Lower lobe of right lung (tissue), 2 donors: Measurements from ENCODE around the gene TAL1. TPM values are rescaled to one million over a fixed set of nuclear protein-coding genes. Genes with fewer than 3 reads are reported as not detected.

Experiments
- ATAC-seq, 2 donors: fragments of 200-7000 bp; cut with Tn5 transposase; one replicate each; pipeline ENCODE4 v1.9.1; 2020 to 2022; ENCODE audit warnings: mild to moderate bottlenecking in 2 of 2, moderate library complexity in 2 of 2
- DNase-seq: peaks from one replicate; pipeline ENCODE4 v3.0.0-alpha.2; 2020
- H3K27ac ChIP-seq: fragments of 200-600 bp; one replicate; pipeline ENCODE4 v1.8.0; 2022
- H3K27me3 ChIP-seq: fragments of 200-600 bp; one replicate; pipeline ENCODE4 v1.8.0; 2022; ENCODE audit warnings: low read depth
- H3K36me3 ChIP-seq: fragments of 200-600 bp; one replicate; pipeline ENCODE4 v1.8.0; 2022; ENCODE audit warnings: mild to moderate bottlenecking
- H3K4me1 ChIP-seq: fragments of 200-600 bp; one replicate; pipeline ENCODE4 v1.8.0; 2022
- H3K4me3 ChIP-seq: fragments of 200-600 bp; one replicate; pipeline ENCODE4 v1.8.0; 2022; ENCODE audit warnings: mild to moderate bottlenecking
- H3K9me3 ChIP-seq: fragments of 200-600 bp; one replicate; pipeline ENCODE4 v1.8.0; 2022
- intact Hi-C: fragments of 100-400 bp; cut with DNase I; formaldehyde crosslinking; loops from one replicate; pipeline ENCODE4 v1.11.0; 2022
- total RNA-seq: library from RNA; stranded (reverse); fragmentation: NEBNext Ultra II Directional; extraction: Animal tissue kit (Norgen Biotek cat#: 25700); gene quantifications from one replicate; pipeline ENCODE4 v1.2.1, GENCODE V29; 2021
- TF ChIP-seq, protein P1 (sequence below): fragments of 200-600 bp; IDR thresholded peaks from one replicate; pipeline ENCODE4 v1.8.0; 2022; ENCODE audit warnings: antibody characterized with exemption, mild to moderate bottlenecking
- donor health status: DM: no; HTN: yes; CAD: no; lungs with severe emphysema.

TAL1 gene
- total RNA-seq, 1 donor from 2014 or later: 15.4 TPM

DNA sequence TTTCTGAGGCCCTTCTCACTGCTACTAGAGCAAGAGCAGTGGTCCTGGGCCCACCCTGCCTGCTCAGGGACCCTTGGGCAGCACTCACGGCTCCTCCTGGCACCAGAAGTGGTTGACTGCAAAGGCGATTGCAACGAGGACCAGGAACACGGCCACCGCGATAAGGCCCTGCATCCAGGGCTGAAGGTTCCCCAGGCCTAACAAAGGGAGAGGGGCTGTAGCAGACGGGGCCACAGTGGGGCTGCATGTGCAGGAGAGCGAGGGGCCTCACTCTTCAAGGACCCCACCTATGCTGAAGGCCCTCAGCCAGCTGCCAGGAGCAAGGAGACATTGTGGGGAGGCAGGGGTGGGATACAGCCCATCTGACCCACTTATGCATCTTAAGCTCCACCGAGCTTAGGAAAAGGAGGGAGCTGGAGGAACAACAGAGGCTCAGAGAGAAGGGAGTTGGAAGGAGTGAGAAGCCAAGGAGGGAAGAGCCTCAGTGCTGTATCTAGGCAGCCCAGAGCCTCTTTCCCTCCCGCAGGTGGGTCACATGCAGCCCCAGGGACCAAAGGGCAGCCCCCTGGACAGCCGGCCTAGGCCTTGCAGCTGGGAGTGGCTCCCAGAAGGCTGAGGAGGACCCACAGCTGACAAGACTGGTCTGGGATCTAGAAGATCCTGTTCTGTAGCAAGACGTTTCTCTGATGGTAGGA lies 44.6 kb downstream of the TAL1 start:
- DNase-seq (no peak), ATAC-seq (no peak)
- Histone ChIP-seq H3K9me3 (no peaks in the 10 kb centered on the region), H3K4me3 (no peak overlapping the region), H3K36me3 (no peaks in the 10 kb centered on the region), H3K27me3 (no peaks in the 10 kb centered on the region), H3K27ac (no peak overlapping the region), H3K4me1 (peaks cover 24% of the 10 kb centered on the region)
- intact Hi-C loops: no loop called here
- TF ChIP-seq, protein P1, sequence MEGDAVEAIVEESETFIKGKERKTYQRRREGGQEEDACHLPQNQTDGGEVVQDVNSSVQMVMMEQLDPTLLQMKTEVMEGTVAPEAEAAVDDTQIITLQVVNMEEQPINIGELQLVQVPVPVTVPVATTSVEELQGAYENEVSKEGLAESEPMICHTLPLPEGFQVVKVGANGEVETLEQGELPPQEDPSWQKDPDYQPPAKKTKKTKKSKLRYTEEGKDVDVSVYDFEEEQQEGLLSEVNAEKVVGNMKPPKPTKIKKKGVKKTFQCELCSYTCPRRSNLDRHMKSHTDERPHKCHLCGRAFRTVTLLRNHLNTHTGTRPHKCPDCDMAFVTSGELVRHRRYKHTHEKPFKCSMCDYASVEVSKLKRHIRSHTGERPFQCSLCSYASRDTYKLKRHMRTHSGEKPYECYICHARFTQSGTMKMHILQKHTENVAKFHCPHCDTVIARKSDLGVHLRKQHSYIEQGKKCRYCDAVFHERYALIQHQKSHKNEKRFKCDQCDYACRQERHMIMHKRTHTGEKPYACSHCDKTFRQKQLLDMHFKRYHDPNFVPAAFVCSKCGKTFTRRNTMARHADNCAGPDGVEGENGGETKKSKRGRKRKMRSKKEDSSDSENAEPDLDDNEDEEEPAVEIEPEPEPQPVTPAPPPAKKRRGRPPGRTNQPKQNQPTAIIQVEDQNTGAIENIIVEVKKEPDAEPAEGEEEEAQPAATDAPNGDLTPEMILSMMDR: no peak

DNA sequence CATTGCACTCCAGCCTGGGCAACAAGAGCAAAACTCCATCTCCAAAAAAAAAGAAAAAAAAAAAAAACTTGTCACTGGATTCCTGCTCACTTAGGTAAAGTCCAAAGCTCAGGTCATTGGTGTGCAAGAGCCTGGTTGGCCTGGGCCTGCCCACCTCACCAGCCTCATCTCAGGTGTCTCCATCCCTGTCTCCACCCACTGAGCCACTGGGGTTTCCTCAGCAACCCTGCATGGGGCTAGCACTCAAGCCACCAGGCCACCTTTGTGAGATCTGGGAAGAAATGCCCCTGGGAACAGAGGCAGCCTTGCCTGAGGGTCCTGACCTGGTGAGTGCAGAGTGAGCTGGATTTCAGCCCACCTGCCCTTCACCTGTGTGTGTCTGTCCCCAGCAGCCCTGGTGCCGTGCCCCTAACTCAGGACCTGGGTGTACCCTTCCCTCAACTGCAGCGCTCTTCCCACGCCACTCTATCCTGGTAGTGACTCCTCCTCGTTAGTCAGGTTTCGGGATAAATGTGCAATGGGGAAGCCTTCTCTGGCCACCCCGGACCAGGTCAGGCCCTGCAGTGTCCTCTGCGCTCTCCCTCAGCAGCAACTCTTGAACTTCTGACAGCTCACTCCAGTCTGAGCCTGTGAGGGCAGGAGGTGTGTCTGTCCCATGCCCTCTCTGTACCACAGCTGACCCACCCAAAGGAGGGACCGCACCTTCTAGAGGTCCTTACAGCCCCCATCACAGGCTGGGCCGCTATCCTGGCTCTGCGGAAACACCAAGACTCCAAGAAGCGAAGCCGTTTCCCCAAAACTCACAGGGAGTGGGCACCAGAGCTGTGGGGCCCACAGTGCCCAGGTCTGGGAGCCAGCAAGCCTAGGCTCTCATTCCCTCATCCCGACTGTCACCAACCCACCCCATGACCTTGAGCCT lies 45.5 kb downstream of the TAL1 start:
- no peaks in the 10 kb centered on the region for H3K27me3 ChIP-seq
- no peak for DNase-seq

DNA sequence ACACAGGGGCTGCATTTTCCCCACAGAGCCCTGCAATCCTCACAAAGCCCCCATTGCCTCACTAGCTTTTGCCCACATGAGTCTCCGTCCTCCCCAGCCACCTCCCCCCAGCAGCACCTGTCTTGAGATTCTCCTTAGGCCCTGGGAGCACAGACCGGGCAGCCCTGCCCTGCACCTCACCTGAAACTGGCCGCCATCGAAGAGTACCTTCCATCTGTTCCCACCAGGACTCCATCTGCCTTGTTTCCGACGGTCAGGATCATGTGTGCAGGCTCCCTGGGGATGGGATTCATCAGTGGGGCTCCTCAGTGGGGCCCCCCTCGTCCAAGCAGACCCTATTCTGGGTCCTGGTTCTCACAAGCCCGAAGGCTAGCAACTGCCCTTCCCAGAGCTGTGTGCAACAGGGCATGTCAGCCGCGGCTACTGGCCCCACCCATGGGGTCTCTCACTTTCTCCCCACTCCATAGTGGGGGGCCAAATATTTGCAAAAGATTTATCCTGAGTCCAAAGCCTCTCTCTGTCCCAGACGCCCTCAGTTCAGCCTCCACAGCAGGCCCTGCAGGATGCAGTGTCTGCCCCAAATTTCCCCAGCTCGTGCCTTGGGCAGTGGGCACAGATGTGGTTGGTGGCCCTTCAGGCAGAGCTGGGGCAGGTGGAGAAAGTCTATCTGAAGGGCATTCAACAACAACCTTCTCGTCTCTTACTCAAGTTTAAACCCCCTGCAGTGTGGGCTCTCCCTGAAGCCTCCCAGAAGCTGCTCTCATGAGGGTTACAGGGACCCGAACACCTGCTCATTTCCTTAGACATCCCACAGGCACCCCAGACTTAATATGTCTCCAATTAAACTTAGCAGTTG lies 47.0 kb downstream of the TAL1 start:
- Histone ChIP-seq H3K27me3 (no peaks in the 10 kb centered on the region), H3K9me3 (no peaks in the 10 kb centered on the region), H3K4me1 (peaks cover 7% of the 10 kb centered on the region), H3K27ac (no peak overlapping the region), H3K4me3 (no peak overlapping the region), H3K36me3 (no peaks in the 10 kb centered on the region)
- DNase-seq (no peak), ATAC-seq (no peak)
- TF ChIP-seq, protein P1: no peak
- intact Hi-C loops: no loop called here

More for the DNA sequence above, 45.5 kb downstream of the TAL1 start:
- intact Hi-C loops: no loop called here
- no peak for ATAC-seq
- H3K27ac ChIP-seq: no peak overlapping the region
- H3K36me3 ChIP-seq: no peaks in the 10 kb centered on the region
- no peak overlapping the region for H3K4me3 ChIP-seq
- TF ChIP-seq, protein P1: no peak
- peaks cover 15% of the 10 kb centered on the region for H3K4me1 ChIP-seq
- no peaks in the 10 kb centered on the region for H3K9me3 ChIP-seq

DNA sequence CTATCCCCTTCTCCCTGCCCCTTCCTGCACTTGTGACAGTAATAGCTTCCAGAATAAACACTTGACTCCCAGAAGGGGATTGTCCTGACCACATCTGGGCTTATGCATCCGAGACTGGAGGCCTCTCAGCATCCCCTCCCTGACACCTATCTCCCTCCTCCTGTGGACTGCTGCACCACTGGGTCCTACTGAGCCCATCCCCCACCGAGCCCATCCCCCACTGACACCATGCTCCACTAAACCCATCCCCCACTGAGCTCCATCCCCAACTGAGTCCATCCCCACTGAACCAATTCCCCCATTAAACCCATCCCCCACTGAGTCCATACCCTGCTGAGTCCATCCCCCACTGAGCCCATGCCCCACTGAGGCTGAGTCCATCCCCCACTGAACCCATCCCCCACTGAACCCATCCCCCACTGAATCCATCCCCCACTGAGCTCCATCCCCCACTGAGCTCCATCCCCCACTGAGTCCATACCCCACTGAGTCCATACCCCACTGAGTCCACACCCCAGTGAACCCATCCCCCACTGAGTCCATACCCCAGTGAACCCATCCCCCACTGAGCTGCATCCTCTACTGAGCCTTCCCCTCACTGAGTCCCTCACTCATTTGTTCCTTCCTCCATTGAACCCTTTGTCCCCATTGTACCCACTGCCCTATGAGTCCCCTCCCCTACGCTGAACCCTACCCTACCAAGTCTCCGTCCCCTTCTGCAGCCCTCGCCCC lies 47.8 kb downstream of the TAL1 start:
- Histone ChIP-seq H3K27me3 (no peaks in the 10 kb centered on the region), H3K36me3 (no peaks in the 10 kb centered on the region), H3K4me3 (no peak overlapping the region), H3K9me3 (no peaks in the 10 kb centered on the region), H3K4me1 (peaks cover 12% of the 10 kb centered on the region), H3K27ac (no peak overlapping the region)
- ATAC-seq: no peak
- intact Hi-C loops: no loop called here
- DNase-seq: no peak
- TF ChIP-seq, protein P1: no peak
